ENCODE results near the gene EAPP.
"Not testable (repeated sequence)": the region's sequence is repeated elsewhere in the genome, so short reads cannot be mapped to it uniquely, and the experiment has no call there.

The EAPP gene

GRCh38 chr14:34538096-34538495 is 1.4 kb downstream of the EAPP start:
- not testable (repeated sequence) for DNase-seq (ENCODE audit: low read depth, low spot score)

DNA sequence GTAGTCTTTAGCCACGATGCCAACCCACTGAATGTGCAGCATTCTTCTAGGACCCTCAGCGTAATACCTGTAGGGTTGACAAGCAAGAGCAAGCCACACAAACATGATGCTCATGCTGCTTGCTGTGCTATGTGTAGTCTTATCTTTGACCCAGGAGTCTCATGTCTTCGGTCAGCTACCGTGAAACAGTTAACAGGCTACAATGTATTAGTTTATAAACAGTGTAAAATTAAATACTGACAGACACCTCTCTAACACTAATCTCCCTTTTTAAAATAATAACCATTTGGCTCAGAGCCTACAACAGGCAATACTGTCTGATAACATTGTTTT is 1.9 kb downstream of the EAPP start:
- DNase-seq (ENCODE audit: low read depth, low spot score) = no peak

- DNase-seq (ENCODE audit: low read depth, low spot score) = no peak
Measured at GRCh38 chr14:34536951-34537676, 2.4 kb downstream of the EAPP start.

DNA sequence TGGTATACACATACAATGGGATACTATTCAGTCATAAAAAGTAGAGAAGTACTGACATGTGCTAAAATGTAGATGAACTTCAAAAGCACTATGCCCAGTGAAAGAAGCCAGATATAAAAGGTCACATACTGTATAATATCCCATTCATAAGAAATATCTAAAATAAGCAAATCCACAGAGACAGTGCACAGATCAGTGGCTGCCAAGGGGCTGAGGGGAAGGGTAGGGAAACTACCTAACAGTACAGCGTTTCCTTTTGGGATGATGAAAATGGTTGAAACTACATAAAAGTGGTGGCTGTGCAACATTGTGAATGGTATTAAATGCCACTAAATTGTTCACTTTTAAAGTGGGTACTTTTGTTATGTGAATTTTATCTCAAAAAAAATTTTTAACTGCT is 11.9 kb downstream of the EAPP start:
- no peak for DNase-seq (ENCODE audit: low read depth, low spot score)

DNA sequence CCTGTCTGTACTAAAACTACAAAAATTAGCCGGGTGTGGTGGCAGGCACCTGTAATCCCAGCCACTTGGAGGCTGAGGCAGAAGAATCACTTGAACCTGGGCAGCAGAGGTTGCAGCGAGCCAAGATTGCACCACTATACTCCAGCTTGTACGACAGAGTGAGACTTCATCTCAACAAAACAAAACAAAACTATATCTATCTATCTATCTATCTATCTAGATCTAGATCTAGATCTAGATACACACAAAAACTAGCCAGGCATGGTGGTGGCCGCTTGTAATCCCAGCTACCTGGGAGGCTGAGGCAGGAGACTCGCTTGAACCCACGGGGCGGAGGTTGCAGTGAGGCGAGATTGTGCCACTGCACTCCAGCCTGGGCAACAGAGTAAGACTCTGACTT is 15.3 kb downstream of the EAPP start:
- DNase-seq (ENCODE audit: low read depth, low spot score) = not testable (repeated sequence)

- DNase-seq (ENCODE audit: low read depth, low spot score) = no peak
Measured at GRCh38 chr14:34522496-34522895, 17.0 kb downstream of the EAPP start.

- not testable (repeated sequence) for DNase-seq (ENCODE audit: low read depth, low spot score)
Measured at GRCh38 chr14:34521071-34521470, 18.4 kb downstream of the EAPP start.

GRCh38 chr14:34520304-34520970 is 19.1 kb downstream of the EAPP start:
- DNase-seq (ENCODE audit: low read depth, low spot score) = not testable (repeated sequence)

DNA sequence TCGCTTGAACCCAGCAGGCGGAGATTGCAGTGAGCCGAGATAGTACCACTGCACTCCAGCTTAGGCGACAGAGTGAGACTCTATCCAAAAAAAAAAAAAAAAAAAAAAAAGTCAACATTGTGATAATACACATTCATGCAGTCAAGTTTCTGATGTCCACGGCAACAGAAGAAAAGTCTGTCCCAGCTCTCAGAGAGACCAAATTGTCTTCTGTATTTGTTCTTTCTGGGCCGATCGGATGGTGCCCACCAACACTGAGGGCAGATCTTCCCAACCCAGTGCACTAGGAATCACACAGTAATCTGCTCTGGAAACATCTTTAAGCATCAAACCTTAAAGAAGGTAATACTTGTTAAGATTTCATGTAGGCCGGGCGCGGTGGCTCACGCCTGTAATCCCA is 31.6 kb downstream of the EAPP start:
- DNase-seq (ENCODE audit: low read depth, low spot score) = no peak

DNA sequence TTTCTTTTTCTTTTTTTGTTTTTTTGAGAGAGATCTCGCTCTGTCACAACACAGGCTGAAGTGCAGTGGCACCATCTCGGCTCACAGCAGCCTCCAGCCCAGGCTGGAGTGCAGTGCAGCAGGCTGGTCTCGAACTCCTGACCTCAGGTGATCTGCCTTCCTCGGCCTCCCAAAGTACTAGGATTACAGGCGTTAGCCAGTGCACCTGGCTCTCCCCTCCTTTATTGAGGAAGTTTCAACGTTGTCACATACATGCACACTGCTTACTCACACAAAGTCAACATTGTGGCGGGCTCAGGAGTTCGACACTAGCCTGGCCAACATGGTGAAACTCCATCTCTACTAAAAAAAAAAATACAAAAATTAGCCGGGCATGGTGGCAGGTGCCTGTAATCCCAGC is 32.0 kb downstream of the EAPP start:
- DNase-seq (ENCODE audit: low read depth, low spot score) = no peak

GRCh38 chr14:34505124-34505491 is 34.4 kb downstream of the EAPP start:
- not testable (repeated sequence) for DNase-seq (ENCODE audit: low read depth, low spot score)

GRCh38 chr14:34504027-34504426 is 35.5 kb downstream of the EAPP start:
- DNase-seq (ENCODE audit: low read depth, low spot score) = not testable (repeated sequence)

GRCh38 chr14:34502545-34503225 is 36.8 kb downstream of the EAPP start:
- DNase-seq (ENCODE audit: low read depth, low spot score) = no peak

DNA sequence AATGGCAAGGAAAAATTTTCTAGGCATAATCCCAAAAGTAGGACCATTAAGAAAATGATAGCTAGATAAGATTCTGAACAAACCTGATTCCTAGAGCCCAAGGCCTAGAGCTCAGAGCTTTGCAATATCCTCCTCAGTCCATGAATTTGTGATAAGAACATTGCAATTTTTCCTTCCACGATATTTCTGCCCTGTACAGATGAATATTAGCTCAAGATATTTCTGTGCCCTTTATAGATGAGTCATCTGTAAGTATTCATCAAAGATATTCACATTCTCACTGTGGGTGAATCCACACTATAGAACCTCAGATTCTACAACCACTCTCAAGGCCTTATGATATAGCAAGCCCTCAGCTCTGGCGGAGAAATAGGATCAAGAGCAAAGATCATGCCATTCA is 37.5 kb downstream of the EAPP start:
- DNase-seq (ENCODE audit: low read depth, low spot score) = no peak

DNA sequence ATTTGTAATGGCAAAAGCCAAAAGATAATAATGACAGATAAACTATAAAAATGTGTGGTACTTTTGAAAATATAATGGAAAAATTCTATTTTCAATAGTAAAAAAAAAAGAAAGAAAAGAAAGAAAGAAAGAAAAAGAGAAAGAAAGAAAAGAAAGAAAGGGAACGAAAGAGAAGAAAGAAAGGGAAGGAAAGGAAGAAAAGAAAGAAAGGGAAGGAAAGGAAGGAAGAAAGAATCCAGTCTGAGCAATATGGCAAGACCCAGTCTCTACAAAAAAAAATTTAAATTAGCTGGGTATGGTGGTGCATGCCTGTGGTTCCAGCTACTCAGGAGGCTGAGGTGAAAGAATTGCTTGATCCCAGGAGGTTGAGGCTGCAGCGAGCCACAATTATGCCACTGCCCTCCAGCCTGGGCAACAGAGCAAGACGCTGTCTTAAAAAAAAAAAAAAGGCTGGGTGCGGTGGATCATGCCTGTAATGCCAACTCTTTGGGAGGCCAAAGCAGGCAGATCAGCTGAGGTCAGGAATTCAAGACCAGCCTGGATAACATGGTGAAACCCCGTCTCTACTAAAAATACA is 38.4 kb downstream of the EAPP start:
- no peak for DNase-seq (ENCODE audit: low read depth, low spot score)

- no peak for DNase-seq (ENCODE audit: low read depth, low spot score)
Measured at GRCh38 chr14:34498684-34499412, 40.7 kb downstream of the EAPP start.

GRCh38 chr14:34496679-34497513 is 42.6 kb downstream of the EAPP start:
- peak; percentile 82 for DNase-seq (ENCODE audit: low read depth, low spot score)

GRCh38 chr14:34496007-34496678 is 43.4 kb downstream of the EAPP start:
- DNase-seq (ENCODE audit: low read depth, low spot score) = no peak

DNA sequence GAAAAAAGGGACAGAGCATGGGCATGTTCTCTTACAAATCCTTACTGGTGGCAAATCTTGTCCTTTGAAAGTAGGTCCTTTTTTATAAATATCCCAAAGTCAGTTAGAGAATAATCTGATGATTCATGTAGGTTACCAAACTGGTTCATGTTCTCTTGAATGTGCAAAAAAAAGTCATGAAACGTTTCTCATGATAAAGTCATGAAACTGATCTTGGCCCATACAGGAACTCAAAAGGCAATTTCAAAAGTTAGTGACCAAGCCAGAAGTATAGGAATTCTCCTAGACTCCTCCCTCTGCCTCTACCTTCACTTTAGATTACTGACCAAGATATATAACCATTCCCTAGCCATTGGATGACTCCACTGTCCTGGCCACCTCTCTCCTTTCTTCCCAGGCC is 50.2 kb downstream of the EAPP start:
- no peak for DNase-seq (ENCODE audit: low read depth, low spot score)

DNA sequence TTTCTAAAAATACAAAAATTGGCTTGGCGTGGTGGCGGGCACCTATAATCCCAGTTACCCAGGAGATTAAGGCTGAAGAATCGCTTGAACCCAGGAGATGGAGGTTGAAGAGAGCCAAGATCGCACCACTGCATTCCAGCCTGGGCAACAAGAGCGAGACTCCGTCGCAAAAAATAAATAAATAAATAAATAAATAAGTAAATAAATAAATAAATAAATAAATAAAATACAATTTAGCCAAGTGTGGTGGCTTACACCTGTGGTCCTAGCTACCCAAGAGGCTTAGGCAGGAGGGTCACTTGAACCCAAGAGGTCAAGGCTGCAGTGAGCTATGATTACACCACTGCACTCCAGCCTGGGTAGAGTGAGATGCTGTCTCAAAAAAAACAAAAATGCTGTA is 51.0 kb downstream of the EAPP start:
- no peak for DNase-seq (ENCODE audit: low read depth, low spot score)
